AG04450 (cell line): ENCODE measurements around the gene RCBTB1. TPM values are rescaled to one million over a fixed set of nuclear protein-coding genes. Genes with fewer than 3 reads are reported as not detected.
"Not testable (repeated sequence)": the region's sequence is repeated elsewhere in the genome, so short reads cannot be mapped to it uniquely, and the experiment has no call there.

Source experiments
- CTCF ChIA-PET: fragments of 300-600, 350-600 bp; formaldehyde crosslinking; extraction: SDS; loops from one replicate; lab custom pipeline; 2022; ENCODE audit warnings: antibody characterized with exemption, inconsistent platforms; lab: Charles Lee
- POLR2A ChIA-PET: fragments of 350-600 bp; formaldehyde crosslinking; extraction: SDS; loops from one replicate; lab custom pipeline; 2021; ENCODE audit warnings: antibody characterized with exemption, inconsistent platforms; lab: Yijun Ruan, JAX
- DNase-seq: peaks from one replicate; pipeline ENCODE4 v3.0.0-alpha.2; 2011; ENCODE audit warnings: low read depth, low spot score
- H3K27ac ChIP-seq: one replicate; pipeline ENCODE4 v1.5.1; 2012; ENCODE audit warnings: low read depth, low read length, control low read depth
- H3K27me3 ChIP-seq: one replicate; pipeline ENCODE4 v1.6.0; 2012; ENCODE audit warnings: low read length; ENCODE audit not compliant: control insufficient read depth, insufficient read depth
- H3K4me3 ChIP-seq: 2 replicates; pipeline ENCODE4 v1.5.1; 2011; ENCODE audit warnings: mild to moderate bottlenecking, low read depth, low read length, control low read depth
- H3K9me3 ChIP-seq: 2 replicates; pipeline ENCODE4 v1.5.1; 2012; ENCODE audit warnings: low read length; ENCODE audit not compliant: control insufficient read depth, insufficient read depth
- polyA plus RNA-seq: library from polyadenylated mRNA; depleted of rRNA; stranded (reverse); fragments of >200 nt; gene quantifications from 2 replicates; pipeline ENCODE4 v1.2.3, GENCODE V29; 2011
- TF ChIP-seq, protein P1 (sequence below): IDR thresholded peaks from 2 replicates; pipeline ENCODE4 v1.5.1; 2011; ENCODE audit warnings: low read depth, low read length, control low read depth, inconsistent platforms

Gene RCBTB1
- polyA plus RNA-seq, 1 experiment: 28.5 TPM

DNA sequence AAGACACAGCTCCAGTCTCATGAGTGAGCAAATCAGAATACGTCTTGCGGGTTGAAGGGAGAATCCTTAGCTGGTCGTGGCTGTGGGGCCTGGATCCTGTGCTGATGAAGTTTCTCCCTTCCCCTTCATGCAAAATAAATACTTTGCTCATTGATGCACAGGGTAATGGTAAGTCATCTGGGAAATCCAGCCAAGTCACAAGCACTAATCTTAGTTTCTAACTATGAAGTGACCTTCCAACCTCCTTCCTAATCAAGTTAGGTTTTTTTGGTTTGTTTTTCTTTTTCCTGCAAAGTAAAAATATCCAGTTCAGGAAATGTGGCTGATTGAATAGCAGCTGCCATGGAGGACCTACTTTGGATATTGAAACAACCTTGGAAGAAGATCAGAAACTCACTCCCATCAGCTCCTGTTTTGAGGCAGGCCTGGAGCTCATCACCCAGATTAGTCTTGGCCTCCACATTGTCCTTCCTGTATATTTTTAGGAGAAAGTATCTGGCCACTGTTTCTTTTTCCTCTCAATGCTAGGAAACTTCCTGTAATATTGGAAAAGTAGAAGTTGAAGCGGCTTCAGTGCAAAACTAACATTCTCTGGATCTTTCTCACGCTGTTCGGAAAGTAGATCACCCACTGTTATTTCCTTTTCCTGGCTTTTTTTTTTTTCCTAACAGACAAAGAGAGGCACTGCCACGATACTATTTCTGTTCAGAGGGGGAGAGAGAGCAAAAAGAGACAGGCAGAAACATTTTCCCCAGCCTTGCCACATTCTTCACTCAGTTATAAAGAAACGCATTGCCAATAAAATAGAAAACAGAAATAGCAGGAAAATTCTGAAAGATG lies 30.7 kb upstream of the RCBTB1 start:
- TF ChIP-seq, protein P1, sequence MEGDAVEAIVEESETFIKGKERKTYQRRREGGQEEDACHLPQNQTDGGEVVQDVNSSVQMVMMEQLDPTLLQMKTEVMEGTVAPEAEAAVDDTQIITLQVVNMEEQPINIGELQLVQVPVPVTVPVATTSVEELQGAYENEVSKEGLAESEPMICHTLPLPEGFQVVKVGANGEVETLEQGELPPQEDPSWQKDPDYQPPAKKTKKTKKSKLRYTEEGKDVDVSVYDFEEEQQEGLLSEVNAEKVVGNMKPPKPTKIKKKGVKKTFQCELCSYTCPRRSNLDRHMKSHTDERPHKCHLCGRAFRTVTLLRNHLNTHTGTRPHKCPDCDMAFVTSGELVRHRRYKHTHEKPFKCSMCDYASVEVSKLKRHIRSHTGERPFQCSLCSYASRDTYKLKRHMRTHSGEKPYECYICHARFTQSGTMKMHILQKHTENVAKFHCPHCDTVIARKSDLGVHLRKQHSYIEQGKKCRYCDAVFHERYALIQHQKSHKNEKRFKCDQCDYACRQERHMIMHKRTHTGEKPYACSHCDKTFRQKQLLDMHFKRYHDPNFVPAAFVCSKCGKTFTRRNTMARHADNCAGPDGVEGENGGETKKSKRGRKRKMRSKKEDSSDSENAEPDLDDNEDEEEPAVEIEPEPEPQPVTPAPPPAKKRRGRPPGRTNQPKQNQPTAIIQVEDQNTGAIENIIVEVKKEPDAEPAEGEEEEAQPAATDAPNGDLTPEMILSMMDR: no peak
- POLR2A ChIA-PET: no interaction called here
- CTCF ChIA-PET: interaction anchor here (1.2 to 1.4 kb wide), 2 partner anchors 12 to 352 kb away, joined by 3 read pairs; partner anchors contain the start of gene ARL11
- H3K4me3 ChIP-seq: no peak overlapping the region
- no peaks in the 10 kb centered on the region for H3K27me3 ChIP-seq
- peaks cover 4% of the 10 kb centered on the region; the same call in 1 of the 2 replicates for H3K9me3 ChIP-seq
- H3K27ac ChIP-seq: peak overlapping the region; percentile 39
- DNase-seq: no peak

DNA sequence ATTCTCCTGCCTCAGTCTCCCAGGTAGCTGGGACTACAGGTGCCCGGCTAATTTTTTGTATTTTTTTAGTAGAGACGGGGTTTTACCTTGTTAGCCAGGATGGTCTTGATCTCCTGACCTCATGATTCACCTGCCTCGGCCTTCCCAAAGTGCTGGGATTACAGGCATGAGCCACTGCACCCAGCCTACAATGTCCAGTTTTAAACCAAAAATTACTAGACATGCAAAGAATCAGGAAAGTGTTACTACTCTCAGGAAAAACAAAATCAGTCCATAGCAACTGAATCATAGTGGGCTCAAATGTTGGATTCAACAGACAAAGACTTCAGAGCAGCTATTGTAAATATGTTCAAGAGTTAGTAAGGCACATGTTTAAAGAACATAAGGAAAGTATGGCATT lies 26.7 kb upstream of the RCBTB1 start:
- DNase-seq, H3K9me3 ChIP-seq, H3K4me3 ChIP-seq, H3K27me3 ChIP-seq, H3K27ac ChIP-seq: not testable (repeated sequence)
- ChIA-PET CTCF (interaction anchor here (1.4 kb wide), 1 partner anchor 331 kb away, joined by 3 read pairs; no protein-coding TSS in a partner anchor), POLR2A (interaction anchor here (1.2 kb wide), 1 partner anchor 111 kb away, joined by 4 read pairs; no protein-coding TSS in a partner anchor)

DNA sequence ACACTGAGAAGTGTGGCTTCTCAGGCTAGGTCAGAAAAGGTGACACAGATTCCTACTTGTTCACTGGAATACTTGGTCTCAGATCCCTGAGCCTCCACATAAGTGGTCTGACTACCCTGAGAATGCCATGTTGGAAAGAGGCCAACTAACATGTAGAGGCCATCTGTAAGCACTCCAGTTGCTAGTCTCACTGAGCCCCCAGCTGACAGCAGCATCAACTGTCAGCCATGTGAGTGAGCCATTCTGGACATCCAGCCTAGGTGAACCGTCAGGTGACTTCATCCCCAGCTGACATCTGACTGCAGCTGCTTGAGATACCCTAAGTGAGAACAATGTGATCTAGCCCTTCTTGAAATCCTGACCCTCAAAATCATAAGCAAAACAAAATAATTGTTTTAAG lies 24.8 kb upstream of the RCBTB1 start:
- no peak for DNase-seq
- ChIA-PET CTCF (no interaction called here), POLR2A (no interaction called here)
- H3K27ac ChIP-seq: no peak overlapping the region
- TF ChIP-seq, protein P1: no peak
- no peaks in the 10 kb centered on the region for H3K27me3 ChIP-seq
- no peak overlapping the region for H3K4me3 ChIP-seq
- H3K9me3 ChIP-seq: peaks cover 4% of the 10 kb centered on the region; the same call in 1 of the 2 replicates

DNA sequence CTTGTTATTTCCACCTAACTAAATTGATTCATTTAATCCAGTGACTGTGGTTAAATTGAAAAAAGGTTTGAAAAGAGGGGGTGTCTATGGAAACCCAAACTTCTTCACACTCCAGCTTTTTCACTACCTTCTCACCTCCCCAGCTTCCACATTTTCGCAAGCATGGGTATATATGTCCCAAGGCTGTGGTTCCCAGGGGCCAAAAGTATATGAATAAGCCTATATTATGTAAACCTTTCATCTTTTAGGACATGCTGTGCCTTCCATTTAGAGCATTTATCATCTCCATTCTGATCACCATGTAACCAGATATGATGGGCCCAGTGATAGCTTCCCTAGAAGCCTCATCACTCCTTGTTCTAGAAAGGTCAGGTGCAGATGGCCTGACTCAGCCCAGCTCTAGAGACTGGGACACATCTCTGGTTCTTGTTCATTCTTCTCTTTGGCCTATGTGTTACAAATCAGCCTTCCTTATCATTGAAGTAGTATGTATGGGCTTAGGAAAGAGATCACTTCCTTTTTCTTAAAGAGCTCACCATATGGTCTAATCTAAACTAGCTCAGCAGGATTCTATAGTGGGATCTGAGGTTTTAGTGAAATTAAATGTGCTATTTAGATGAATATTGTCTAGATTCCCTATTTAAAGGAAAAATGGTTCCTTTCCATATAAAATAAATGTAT lies 23.4 kb upstream of the RCBTB1 start:
- POLR2A ChIA-PET: interaction anchor here (0.7 kb wide), 1 partner anchor 314 kb away, joined by 3 read pairs; no protein-coding TSS in a partner anchor
- DNase-seq: no peak
- CTCF ChIA-PET: interaction anchor here (0.7 to 1.4 kb wide), 5 partner anchors 49 to 368 kb away, joined by 3 to 4 read pairs (median 3); partner anchors contain the start of genes CAB39L and SETDB2
- Histone ChIP-seq H3K4me3 (no peak overlapping the region), H3K27ac (no peak overlapping the region), H3K27me3 (no peaks in the 10 kb centered on the region), H3K9me3 (peaks cover 4% of the 10 kb centered on the region; the same call in 1 of the 2 replicates)
- TF ChIP-seq, protein P1: no peak

DNA sequence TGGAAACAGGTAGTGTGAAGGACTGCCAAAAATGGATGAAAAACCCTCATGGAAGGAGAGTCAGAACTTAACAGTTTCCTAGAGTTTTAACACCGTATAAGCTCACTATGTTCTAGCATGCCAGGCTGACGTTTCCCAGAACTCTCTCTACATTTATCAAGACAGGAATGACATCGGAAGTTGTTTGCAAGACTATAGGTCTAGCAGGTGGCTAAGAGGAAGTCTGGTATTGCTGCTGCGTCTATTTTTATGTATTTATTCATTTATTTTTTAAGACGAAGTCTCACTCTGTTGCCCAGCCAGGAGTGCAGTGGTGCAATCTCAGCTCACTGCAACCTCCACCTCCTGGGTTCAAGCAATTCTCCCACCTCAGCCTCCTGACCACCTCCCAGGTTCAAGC lies 22.4 kb upstream of the RCBTB1 start:
- no peak for DNase-seq
- ChIA-PET CTCF (interaction anchor here (0.6 to 2.4 kb wide), 6 partner anchors 21 to 369 kb away, joined by 3 to 15 read pairs (median 4); partner anchors contain the start of gene PHF11), POLR2A (no interaction called here)
- H3K9me3 ChIP-seq: peaks cover 4% of the 10 kb centered on the region; the same call in 1 of the 2 replicates
- TF ChIP-seq, protein P1: no peak
- H3K27me3 ChIP-seq: no peaks in the 10 kb centered on the region
- H3K27ac ChIP-seq: no peak overlapping the region
- H3K4me3 ChIP-seq: no peak overlapping the region
